Mesenchymal stem cell (in vitro differentiated cells and primary cell): ENCODE data around the gene GKN2.

Source experiments
- DNase-seq: peaks from one replicate; pipeline ENCODE4 v3.0.0-alpha.2; 2013
- H2AFZ ChIP-seq: one replicate; pipeline ENCODE4 v1.6.1; 2013; ENCODE audit warnings: low read depth, mild to moderate bottlenecking, control low read depth, inconsistent platforms, low read length, moderate library complexity
- H2AK5ac ChIP-seq: 2 replicates; pipeline ENCODE4 v1.6.1; 2013; ENCODE audit warnings: low read length, moderate library complexity, mild to moderate bottlenecking, inconsistent platforms; ENCODE audit not compliant: severe bottlenecking
- H2BK120ac ChIP-seq: one replicate; pipeline ENCODE4 v1.6.1; 2013; ENCODE audit warnings: low read depth, mild to moderate bottlenecking, inconsistent platforms, low read length, moderate library complexity
- H2BK12ac ChIP-seq, 2 experiments: one replicate each; pipeline ENCODE4 v1.6.1; 2013; ENCODE audit warnings: inconsistent platforms in 2 of 2, low read length in 2 of 2, mild to moderate bottlenecking in 2 of 2, moderate library complexity in 2 of 2, control low read depth in 1 of 2
- H2BK15ac ChIP-seq: one replicate; pipeline ENCODE4 v1.6.1; 2013; ENCODE audit warnings: mild to moderate bottlenecking, low read depth, inconsistent platforms; ENCODE audit not compliant: poor library complexity, severe bottlenecking
- H2BK5ac ChIP-seq: 2 replicates; pipeline ENCODE4 v1.6.1; 2013; ENCODE audit warnings: low read depth, mild to moderate bottlenecking, low read length, control low read depth, inconsistent platforms; ENCODE audit not compliant: poor library complexity, severe bottlenecking
- H3K14ac ChIP-seq, 2 experiments: one replicate each; pipeline ENCODE4 v1.6.1; 2013; ENCODE audit warnings: inconsistent platforms in 2 of 2, low read length in 2 of 2, control low read depth in 1 of 2, mild to moderate bottlenecking in 1 of 2, moderate library complexity in 1 of 2
- H3K18ac ChIP-seq, 2 experiments: one replicate each; pipeline ENCODE4 v1.6.1; 2013; ENCODE audit warnings: inconsistent platforms in 2 of 2, low read length in 2 of 2, control low read depth in 1 of 2, low read depth in 1 of 2, mild to moderate bottlenecking in 1 of 2
- H3K23ac ChIP-seq, 2 experiments: one replicate each; pipeline ENCODE4 v1.6.1; 2013; ENCODE audit warnings: inconsistent platforms in 2 of 2, low read length in 2 of 2, mild to moderate bottlenecking in 2 of 2, moderate library complexity in 2 of 2, control low read depth in 1 of 2
- H3K27ac ChIP-seq: 2 replicates; pipeline ENCODE4 v1.5.1; 2013; ENCODE audit warnings: mild to moderate bottlenecking, moderate library complexity, low read length, control low read depth, inconsistent platforms; ENCODE audit not compliant: poor library complexity, severe bottlenecking
- H3K27me3 ChIP-seq, 2 experiments: 2 replicates each; pipeline versions ENCODE4 v1.6.1 to v1.7.0; 2013; ENCODE audit warnings: low read length in 2 of 2, mild to moderate bottlenecking in 2 of 2, moderate library complexity in 2 of 2, control low read depth in 1 of 2, inconsistent platforms in 1 of 2; ENCODE audit not compliant: control insufficient read depth in 1 of 2, insufficient read depth in 1 of 2
- H3K36me3 ChIP-seq, 2 experiments: 2 replicates each; pipeline versions ENCODE4 v1.6.1 to v1.7.0; 2013; ENCODE audit warnings: low read length in 2 of 2, control low read depth in 1 of 2, inconsistent platforms in 1 of 2, low read depth in 1 of 2, mild to moderate bottlenecking in 1 of 2; ENCODE audit not compliant: insufficient read depth in 2 of 2, control insufficient read depth in 1 of 2
- H3K4ac ChIP-seq, 2 experiments: one replicate each; pipeline ENCODE4 v1.6.1; 2013; ENCODE audit warnings: inconsistent platforms in 2 of 2, low read length in 2 of 2, mild to moderate bottlenecking in 2 of 2, moderate library complexity in 2 of 2, control low read depth in 1 of 2, low read depth in 1 of 2
- H3K4me1 ChIP-seq: 2 replicates; pipeline ENCODE4 v1.6.1; 2013; ENCODE audit warnings: low read depth, low read length, control low read depth; ENCODE audit not compliant: control insufficient read depth, insufficient read depth
- H3K4me2 ChIP-seq: 2 replicates; pipeline ENCODE4 v1.6.1; 2013; ENCODE audit warnings: low read length, mild to moderate bottlenecking, inconsistent platforms; ENCODE audit not compliant: poor library complexity, severe bottlenecking
- H3K4me3 ChIP-seq, 2 experiments: 2 replicates each; pipeline versions ENCODE4 v1.5.1 to v1.7.0; 2013; ENCODE audit warnings: low read length in 2 of 2, mild to moderate bottlenecking in 2 of 2, control low read depth in 1 of 2, low read depth in 1 of 2; ENCODE audit not compliant: insufficient read depth in 1 of 2
- H3K79me1 ChIP-seq: replicated peaks from 2 replicates; pipeline ENCODE4 v1.6.1; 2013; ENCODE audit warnings: mild to moderate bottlenecking, control low read depth, low read length, inconsistent platforms; ENCODE audit not compliant: poor library complexity, severe bottlenecking
- H3K9ac ChIP-seq: 2 replicates; pipeline ENCODE4 v1.7.0; 2013; ENCODE audit warnings: mild to moderate bottlenecking, low read length, moderate library complexity
- H3K9me3 ChIP-seq: 2 replicates; pipeline ENCODE4 v1.7.0; 2013; ENCODE audit warnings: mild to moderate bottlenecking, low read length; ENCODE audit not compliant: control insufficient read depth
- H4K8ac ChIP-seq: one replicate; pipeline ENCODE4 v1.6.1; 2013; ENCODE audit warnings: inconsistent platforms, mild to moderate bottlenecking, low read length, moderate library complexity
- H4K91ac ChIP-seq: one replicate; pipeline ENCODE4 v1.6.1; 2013; ENCODE audit warnings: mild to moderate bottlenecking, low read length, inconsistent platforms
- WGBS: methylation state at CpG from one replicate; pipeline ENCODE4 v1.1.7; 2013; ENCODE audit warnings: mixed read lengths; 5-methylcytosine and 5-hydroxymethylcytosine counted together

The GKN2 gene

DNA sequence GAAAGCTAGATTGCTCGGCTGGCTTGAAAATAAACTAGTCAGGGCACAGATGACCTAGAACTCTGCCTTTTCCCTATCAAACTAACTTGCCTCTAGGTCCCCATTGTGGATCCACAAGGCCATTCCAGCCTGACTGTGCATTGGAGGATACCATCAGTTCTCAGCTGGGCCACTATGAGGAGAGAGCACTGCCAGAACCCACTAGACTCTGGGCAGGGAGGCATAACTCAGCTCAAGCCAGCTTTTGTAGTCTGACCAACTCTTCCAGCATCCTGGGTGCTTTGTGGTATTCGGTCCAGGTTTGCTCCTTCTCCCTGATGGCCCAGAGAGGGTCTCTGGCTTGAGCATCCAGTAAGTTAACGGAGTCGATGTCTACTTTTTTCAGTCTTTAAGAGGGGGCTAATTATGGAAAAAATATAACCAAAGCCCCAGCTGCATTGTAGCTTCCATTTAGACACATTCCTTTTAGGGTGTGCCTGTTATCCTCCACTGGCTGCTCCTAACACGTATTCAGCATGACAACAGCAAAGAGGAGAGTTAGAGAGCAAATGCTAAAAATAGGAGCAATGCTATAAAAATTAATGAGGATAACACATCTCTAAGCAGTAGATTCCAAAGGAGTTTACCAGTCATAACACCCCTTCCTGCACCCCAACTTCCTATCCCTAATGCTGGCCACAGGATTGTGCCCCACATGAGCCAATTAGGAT is 15.2 kb downstream of the GKN2 start:
- no peak overlapping the region for H3K27ac ChIP-seq
- no peak overlapping the region for H2AFZ ChIP-seq
- no peak overlapping the region for H3K23ac ChIP-seq
- H3K4me3 ChIP-seq, result no peak overlapping the region
- no peak overlapping the region for H3K4ac ChIP-seq
- H3K18ac ChIP-seq, result peak overlapping the region in 1 of 2 experiments; percentile 22
- 99% methylated on average over 2 of the region's 5 CpGs for WGBS
- no peak overlapping the region for H2BK12ac ChIP-seq
- no peak overlapping the region for H2BK15ac ChIP-seq
- no peak overlapping the region for H3K14ac ChIP-seq
- H2BK5ac ChIP-seq, result no peak overlapping the region
- H3K79me1 ChIP-seq, result no peaks in the 10 kb centered on the region
- peaks cover 11% of the 10 kb centered on the region for H3K4me1 ChIP-seq
- DNase-seq, result no peak
- H3K4me2 ChIP-seq, result no peak overlapping the region
- no peak overlapping the region for H2BK120ac ChIP-seq
- no peak overlapping the region for H3K9ac ChIP-seq
- H3K27me3 ChIP-seq, result no peaks in the 10 kb centered on the region
- H4K91ac ChIP-seq, result no peak overlapping the region
- no peaks in the 10 kb centered on the region for H3K36me3 ChIP-seq
- H2AK5ac ChIP-seq, result peak overlapping the region; percentile 50
- H3K9me3 ChIP-seq, result peaks cover 13% of the 10 kb centered on the region
- no peak overlapping the region for H4K8ac ChIP-seq

DNA sequence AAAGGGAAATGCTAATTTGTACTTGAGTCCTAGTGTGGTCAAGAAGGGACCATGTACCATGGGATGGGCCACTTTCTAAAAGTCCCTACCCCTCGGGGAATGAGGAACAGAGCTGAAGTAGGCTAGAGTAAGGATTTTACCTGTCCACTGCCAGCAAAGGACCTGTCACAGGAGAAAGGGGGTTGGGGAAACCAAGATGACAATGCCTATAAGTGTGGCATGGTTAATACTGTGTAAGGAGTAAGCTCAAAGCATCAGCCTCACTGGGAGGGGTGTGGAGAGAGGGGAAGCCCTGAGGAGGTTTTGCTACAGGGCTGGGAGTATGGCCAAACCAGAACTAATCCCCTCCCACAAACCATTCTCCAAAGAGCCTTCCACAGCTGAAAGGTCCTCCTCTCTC is 15.8 kb downstream of the GKN2 start:
- Histone ChIP-seq H2BK120ac (no peak overlapping the region), H2AFZ (no peak overlapping the region), H3K4me1 (peaks cover 11% of the 10 kb centered on the region), H3K18ac (no peak overlapping the region), H3K4me2 (no peak overlapping the region), H3K27ac (no peak overlapping the region), H3K9ac (no peak overlapping the region), H4K8ac (no peak overlapping the region), H2BK5ac (no peak overlapping the region), H3K14ac (no peak overlapping the region), H3K4me3 (no peak overlapping the region), H3K23ac (no peak overlapping the region), H3K27me3 (no peaks in the 10 kb centered on the region), H3K4ac (no peak overlapping the region), H2BK12ac (no peak overlapping the region), H2AK5ac (peak overlapping the region; percentile 50), H4K91ac (no peak overlapping the region), H3K79me1 (no peaks in the 10 kb centered on the region), H3K36me3 (no peaks in the 10 kb centered on the region), H3K9me3 (peaks cover 8% of the 10 kb centered on the region), H2BK15ac (no peak overlapping the region)
- no peak for DNase-seq
- 91% methylated on average over 1 of the region's 1 CpG for WGBS

DNA sequence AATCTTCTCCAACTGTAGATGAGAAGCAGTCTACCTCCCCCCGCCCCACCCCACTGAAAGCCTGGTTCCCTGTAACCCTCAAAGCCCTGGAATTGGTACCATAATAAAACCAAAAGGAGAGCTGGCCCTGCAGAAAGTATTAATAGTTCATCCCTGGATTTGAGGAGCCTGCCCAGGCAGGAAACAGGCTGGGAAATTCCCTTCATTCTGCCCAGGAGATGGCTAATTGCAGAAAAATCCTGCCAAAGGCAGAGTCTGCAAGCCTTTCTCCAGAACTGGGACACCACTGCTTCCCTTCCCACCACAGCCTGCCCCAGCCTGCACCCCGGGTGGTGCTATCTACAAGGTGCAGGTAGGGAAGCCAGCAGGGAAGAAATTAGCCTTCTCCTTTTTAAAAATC is 16.3 kb downstream of the GKN2 start:
- H2BK12ac ChIP-seq, result no peak overlapping the region
- no peaks in the 10 kb centered on the region for H3K27me3 ChIP-seq
- H3K4ac ChIP-seq, result no peak overlapping the region
- H3K4me3 ChIP-seq, result no peak overlapping the region
- no peak overlapping the region for H2BK15ac ChIP-seq
- no peak overlapping the region for H3K9ac ChIP-seq
- no peak overlapping the region for H4K8ac ChIP-seq
- no peak overlapping the region for H2BK120ac ChIP-seq
- no peak overlapping the region for H3K14ac ChIP-seq
- no peaks in the 10 kb centered on the region for H3K79me1 ChIP-seq
- 42% methylated on average over 1 of the region's 2 CpGs for WGBS
- H3K4me1 ChIP-seq, result peaks cover 11% of the 10 kb centered on the region
- H2BK5ac ChIP-seq, result no peak overlapping the region
- no peak overlapping the region for H2AFZ ChIP-seq
- no peak overlapping the region for H3K18ac ChIP-seq
- no peak overlapping the region for H3K23ac ChIP-seq
- peaks cover 7% of the 10 kb centered on the region for H3K9me3 ChIP-seq
- DNase-seq, result peak; percentile 59
- H4K91ac ChIP-seq, result no peak overlapping the region
- peak overlapping the region; percentile 17 for H3K27ac ChIP-seq
- H3K4me2 ChIP-seq, result no peak overlapping the region
- H3K36me3 ChIP-seq, result no peaks in the 10 kb centered on the region
- no peak overlapping the region for H2AK5ac ChIP-seq

DNA sequence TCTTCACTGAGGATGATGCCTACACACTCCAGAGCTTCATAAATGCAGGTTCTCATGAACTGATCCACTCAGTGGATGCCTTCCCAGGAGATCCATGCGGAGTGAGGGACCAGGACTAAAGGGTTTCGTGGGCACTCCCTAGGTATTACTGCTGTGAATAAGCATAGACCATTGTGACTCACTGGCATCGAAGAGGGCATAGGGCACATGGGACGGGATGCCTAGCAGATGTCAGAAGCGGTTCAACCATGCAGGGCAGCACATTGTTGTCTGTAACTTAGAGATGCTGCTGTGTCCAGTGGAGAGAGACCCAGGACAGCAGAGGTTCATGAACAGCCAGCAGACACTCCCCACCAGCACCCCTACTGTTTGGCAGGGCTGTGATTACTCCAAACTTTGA is 17.2 kb downstream of the GKN2 start:
- Histone ChIP-seq H3K9ac (no peak overlapping the region), H2AFZ (no peak overlapping the region), H3K14ac (no peak overlapping the region), H3K36me3 (no peaks in the 10 kb centered on the region), H3K4ac (no peak overlapping the region), H3K23ac (no peak overlapping the region), H3K27ac (no peak overlapping the region), H3K18ac (no peak overlapping the region), H3K79me1 (no peaks in the 10 kb centered on the region), H3K4me2 (no peak overlapping the region), H2AK5ac (peak overlapping the region; percentile 36), H2BK12ac (no peak overlapping the region), H3K9me3 (peaks cover 5% of the 10 kb centered on the region), H3K27me3 (no peaks in the 10 kb centered on the region), H4K8ac (no peak overlapping the region), H4K91ac (no peak overlapping the region), H3K4me3 (no peak overlapping the region), H2BK120ac (no peak overlapping the region), H2BK5ac (no peak overlapping the region), H2BK15ac (no peak overlapping the region), H3K4me1 (peaks cover 11% of the 10 kb centered on the region)
- WGBS, result 94% methylated on average over 5 of the region's 5 CpGs
- no peak for DNase-seq
